PC-9 (cell line): ENCODE measurements around the gene MAGI2. TPM values are rescaled to one million over a fixed set of nuclear protein-coding genes. Genes with fewer than 3 reads are reported as not detected.

Experiments
- BruUV-seq: library from RNA; stranded (reverse); fragments of 400-500 nt; replicated peaks from 2 replicates; lab custom pipeline; 2021; lab: Mats Ljungman, UMichigan
- CTCF ChIA-PET: fragments of 300-600 bp; sonication (Branson Sonifier 250); formaldehyde crosslinking; loops from one replicate; lab custom pipeline; 2022; ENCODE audit warnings: antibody characterized with exemption; lab: Charles Lee
- POLR2A ChIA-PET: fragments of 300-600 bp; sonication (Branson Sonifier 250); formaldehyde crosslinking; loops from one replicate; lab custom pipeline; 2022; ENCODE audit warnings: antibody characterized with exemption; ENCODE audit not compliant: unreplicated experiment; lab: Charles Lee
- DNase-seq, 2 experiments: peaks; one replicate each; pipeline versions ENCODE4 v3.0.0 to v3.0.0-alpha.2; 2015 to 2022; ENCODE audit warnings: mixed read lengths in 1 of 2
- H2AFZ ChIP-seq: fragments of 200-600 bp; sonication (generic); 2 replicates; pipeline ENCODE4 v1.8.1; 2017; ENCODE audit warnings: antibody characterized with exemption
- H3F3A ChIP-seq: fragments of 200-600 bp; sonication (generic); 2 replicates; pipeline ENCODE4 v1.8.1; 2017; ENCODE audit warnings: antibody characterized with exemption, mild to moderate bottlenecking, low read depth; ENCODE audit not compliant: insufficient read depth
- H3K27ac ChIP-seq: fragments of 200-600 bp; sonication (generic); 2 replicates; pipeline ENCODE4 v1.6.1; 2016; ENCODE audit warnings: mixed run types
- H3K27me3 ChIP-seq: fragments of 200-600 bp; sonication (generic); 2 replicates; pipeline ENCODE4 v1.6.1; 2016; ENCODE audit warnings: low read depth, mixed run types; ENCODE audit not compliant: insufficient read depth
- H3K36me3 ChIP-seq: fragments of 200-600 bp; sonication (generic); 2 replicates; pipeline ENCODE4 v1.6.1; 2016; ENCODE audit warnings: low read depth, mixed run types
- H3K4me1 ChIP-seq: fragments of 200-600 bp; sonication (generic); replicated peaks from 2 replicates; pipeline ENCODE4 v1.6.1; 2016; ENCODE audit warnings: mixed run types; ENCODE audit not compliant: insufficient read depth
- H3K4me2 ChIP-seq: fragments of 200-600 bp; sonication (generic); 2 replicates; pipeline ENCODE4 v1.6.1; 2017; ENCODE audit warnings: mixed run types
- H3K4me3 ChIP-seq: fragments of 200-600 bp; sonication (generic); 2 replicates; pipeline ENCODE4 v1.6.1; 2016; ENCODE audit warnings: mixed run types
- H3K79me2 ChIP-seq: fragments of 200-600 bp; sonication (generic); 2 replicates; pipeline ENCODE4 v1.6.1; 2017; ENCODE audit warnings: low read depth, mixed run types
- H3K9me2 ChIP-seq: fragments of 200-600 bp; sonication (generic); 2 replicates; pipeline ENCODE4 v1.8.1; 2017; ENCODE audit warnings: mild to moderate bottlenecking; ENCODE audit not compliant: insufficient read depth
- H3K9me3 ChIP-seq: fragments of 200-600 bp; sonication (generic); 2 replicates; pipeline ENCODE4 v1.8.1; 2016; ENCODE audit warnings: low read depth; ENCODE audit not compliant: insufficient read depth
- H4K20me1 ChIP-seq: fragments of 200-600 bp; sonication (generic); 2 replicates; pipeline ENCODE4 v1.8.1; 2017; ENCODE audit not compliant: insufficient read depth
- EZH2 ChIP-seq: fragments of 200-600 bp; sonication (generic); IDR thresholded peaks from 2 replicates; pipeline ENCODE4 v1.8.0; 2017; ENCODE audit warnings: antibody characterized with exemption, low read depth
- intact Hi-C: fragments of 100-400 bp; cut with micrococcal nuclease; formaldehyde crosslinking; loops from one replicate; pipeline ENCODE4 v1.10.0; 2022; ENCODE audit not compliant: unreplicated experiment
- total RNA-seq: library from RNA; stranded (reverse); gene quantifications from 2 replicates; pipeline ENCODE4 v1.2.3, GENCODE V29; 2021
- TF ChIP-seq, protein P1 (sequence below): fragments of 200-600 bp; sonication (generic); conservative IDR thresholded peaks from 2 replicates; pipeline ENCODE4 v1.6.1; 2017; ENCODE audit warnings: mixed run types, antibody characterized with exemption, mild to moderate bottlenecking, moderate library complexity

MAGI2 gene
- total RNA-seq, 1 experiment from 2014 or later = 0.92 TPM

DNA sequence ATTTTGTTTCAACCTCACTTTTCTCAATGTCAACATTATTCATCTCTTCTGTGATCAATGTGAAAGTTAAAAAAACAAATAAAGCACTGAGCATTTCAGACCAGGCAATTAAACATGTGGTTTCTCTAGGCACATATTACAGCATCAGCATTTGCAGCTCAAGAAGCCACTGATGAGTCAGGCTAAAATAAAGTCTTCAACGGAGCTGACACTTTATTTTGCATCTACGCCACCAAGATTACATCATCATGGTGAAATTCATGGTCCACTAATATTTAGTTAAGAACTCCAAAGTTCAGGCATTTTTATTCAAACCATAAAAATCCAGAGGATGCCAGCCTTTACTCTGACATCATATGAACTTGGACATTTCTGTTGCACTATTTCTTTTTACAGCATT lies 33.0 kb downstream of the MAGI2 start:
- no peaks in the 10 kb centered on the region for H4K20me1 ChIP-seq
- POLR2A ChIA-PET = no interaction called here
- no peak for DNase-seq

DNA sequence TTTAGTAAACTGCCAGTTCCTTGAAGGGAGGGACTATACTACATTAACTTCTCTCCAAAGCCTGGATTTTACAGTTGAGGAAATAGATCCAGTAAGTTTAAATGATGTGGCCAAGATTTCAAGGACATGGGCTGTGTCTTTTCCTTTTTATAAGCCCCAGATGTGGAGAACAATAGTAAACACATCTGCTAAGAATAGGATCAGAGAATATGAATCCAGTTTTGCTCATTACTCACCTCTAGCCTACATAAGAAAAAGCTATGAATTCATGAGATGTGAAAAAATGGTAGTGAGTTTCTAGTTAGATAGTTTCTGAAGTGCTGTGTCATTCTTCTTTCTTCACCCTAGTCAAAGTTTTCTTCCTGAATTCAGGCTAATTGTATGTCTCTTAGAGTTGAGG lies 38.6 kb downstream of the MAGI2 start:
- H3F3A ChIP-seq = no peaks in the 10 kb centered on the region
- H3K9me2 ChIP-seq = peaks cover 4% of the 10 kb centered on the region; the same call in 1 of the 2 replicates
- H3K4me2 ChIP-seq = no peak overlapping the region
- no peaks in the 10 kb centered on the region for H3K27me3 ChIP-seq
- TF ChIP-seq, protein P1, sequence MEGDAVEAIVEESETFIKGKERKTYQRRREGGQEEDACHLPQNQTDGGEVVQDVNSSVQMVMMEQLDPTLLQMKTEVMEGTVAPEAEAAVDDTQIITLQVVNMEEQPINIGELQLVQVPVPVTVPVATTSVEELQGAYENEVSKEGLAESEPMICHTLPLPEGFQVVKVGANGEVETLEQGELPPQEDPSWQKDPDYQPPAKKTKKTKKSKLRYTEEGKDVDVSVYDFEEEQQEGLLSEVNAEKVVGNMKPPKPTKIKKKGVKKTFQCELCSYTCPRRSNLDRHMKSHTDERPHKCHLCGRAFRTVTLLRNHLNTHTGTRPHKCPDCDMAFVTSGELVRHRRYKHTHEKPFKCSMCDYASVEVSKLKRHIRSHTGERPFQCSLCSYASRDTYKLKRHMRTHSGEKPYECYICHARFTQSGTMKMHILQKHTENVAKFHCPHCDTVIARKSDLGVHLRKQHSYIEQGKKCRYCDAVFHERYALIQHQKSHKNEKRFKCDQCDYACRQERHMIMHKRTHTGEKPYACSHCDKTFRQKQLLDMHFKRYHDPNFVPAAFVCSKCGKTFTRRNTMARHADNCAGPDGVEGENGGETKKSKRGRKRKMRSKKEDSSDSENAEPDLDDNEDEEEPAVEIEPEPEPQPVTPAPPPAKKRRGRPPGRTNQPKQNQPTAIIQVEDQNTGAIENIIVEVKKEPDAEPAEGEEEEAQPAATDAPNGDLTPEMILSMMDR = no peak
- TF ChIP-seq EZH2 = no peak
- CTCF ChIA-PET = no interaction called here
- no peak overlapping the region for H3K4me3 ChIP-seq
- POLR2A ChIA-PET = no interaction called here
- peak overlapping the region; percentile 4; the same call in 1 of the 2 replicates for H2AFZ ChIP-seq
- intact Hi-C loops = no loop called here
- DNase-seq = no peak
- H4K20me1 ChIP-seq = no peaks in the 10 kb centered on the region
- no peaks in the 10 kb centered on the region for H3K36me3 ChIP-seq
- H3K79me2 ChIP-seq = no peaks in the 10 kb centered on the region
- H3K27ac ChIP-seq = no peak overlapping the region
- H3K9me3 ChIP-seq = no peaks in the 10 kb centered on the region
- no peaks in the 10 kb centered on the region for H3K4me1 ChIP-seq
- BruUV-seq = no TSS peak

More for the DNA sequence above, 33.0 kb downstream of the MAGI2 start:
- H3K4me2 ChIP-seq = no peak overlapping the region
- no peaks in the 10 kb centered on the region for H3K36me3 ChIP-seq
- CTCF ChIA-PET = no interaction called here
- H3K4me3 ChIP-seq = no peak overlapping the region
- H3K9me2 ChIP-seq = peaks cover under 1% of the 10 kb centered on the region; the same call in 1 of the 2 replicates
- no peaks in the 10 kb centered on the region for H3K27me3 ChIP-seq
- H2AFZ ChIP-seq = no peak overlapping the region
- H3F3A ChIP-seq = no peaks in the 10 kb centered on the region
- no peaks in the 10 kb centered on the region for H3K79me2 ChIP-seq
- H3K27ac ChIP-seq = no peak overlapping the region
- H3K4me1 ChIP-seq = no peaks in the 10 kb centered on the region
- TF ChIP-seq, protein P1 = no peak
- no peak for TF ChIP-seq EZH2
- H3K9me3 ChIP-seq = no peaks in the 10 kb centered on the region
- no TSS peak for BruUV-seq
- intact Hi-C loops = no loop called here

DNA sequence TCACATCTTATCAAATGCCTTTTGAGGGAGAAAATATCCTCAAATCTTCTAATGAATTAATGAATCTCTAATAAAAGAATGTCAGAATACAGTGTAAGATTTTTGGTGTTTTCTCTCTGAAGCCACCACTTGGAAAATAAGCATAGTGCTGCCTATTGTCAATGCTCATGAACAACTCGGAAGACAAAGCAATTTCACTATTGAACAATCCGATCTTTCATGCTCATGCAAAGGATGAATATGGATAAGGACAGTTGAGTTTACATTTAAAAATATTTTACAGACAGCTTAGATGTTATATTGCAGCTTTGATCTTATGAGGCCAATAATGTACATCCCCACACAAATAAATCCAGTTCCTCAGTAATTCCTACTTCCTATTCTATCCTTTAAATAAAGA lies 40.6 kb downstream of the MAGI2 start:
- H3K27me3 ChIP-seq = no peaks in the 10 kb centered on the region
- TF ChIP-seq, protein P1 = no peak
- TF ChIP-seq EZH2 = no peak
- H3F3A ChIP-seq = no peaks in the 10 kb centered on the region
- no peak overlapping the region for H3K4me3 ChIP-seq
- H3K27ac ChIP-seq = no peak overlapping the region
- intact Hi-C loops = no loop called here
- ChIA-PET POLR2A (no interaction called here), CTCF (no interaction called here)
- DNase-seq = no peak
- H3K9me2 ChIP-seq = peaks cover 4% of the 10 kb centered on the region; the same call in 1 of the 2 replicates
- no peaks in the 10 kb centered on the region for H3K79me2 ChIP-seq
- H3K36me3 ChIP-seq = no peaks in the 10 kb centered on the region
- H4K20me1 ChIP-seq = no peaks in the 10 kb centered on the region
- no TSS peak for BruUV-seq
- H2AFZ ChIP-seq = no peak overlapping the region
- no peak overlapping the region for H3K4me2 ChIP-seq
- H3K4me1 ChIP-seq = no peaks in the 10 kb centered on the region
- H3K9me3 ChIP-seq = no peaks in the 10 kb centered on the region
